SK-N-SH treated with all-trans-retinoic acid at 6 μM for 48 hours (cell line): ENCODE measurements around the gene ZCCHC3.

Experiments
- ATAC-seq: fragments of 200-7000 bp; cut with Tn5 transposase; 3 replicates; pipeline ENCODE4 v1.9.1; 2020; ENCODE audit warnings: mild to moderate bottlenecking, moderate library complexity
- ARNTL ChIP-seq: fragments of 450-650 bp; formaldehyde crosslinking; IDR thresholded peaks from 2 replicates; pipeline ENCODE4 v1.5.0; 2020; ENCODE audit warnings: low read depth, mild to moderate bottlenecking, moderate library complexity, borderline replicate concordance
- BACH2 ChIP-seq: fragments of 250-450 bp; sonication (Bioruptor Pico); IDR thresholded peaks from 2 replicates; pipeline ENCODE4 v1.9.0; 2021; ENCODE audit warnings: mild to moderate bottlenecking, borderline replicate concordance
- CREB5 ChIP-seq: fragments of 250-450 bp; sonication (Bioruptor Pico); IDR thresholded peaks from 2 replicates; pipeline ENCODE4 v1.5.1; 2020; ENCODE audit warnings: low read depth, mild to moderate bottlenecking, moderate library complexity
- CSDC2 ChIP-seq: fragments of 250-450 bp; sonication (Bioruptor Pico); IDR thresholded peaks from 2 replicates; pipeline ENCODE4 v1.5.0; 2020; ENCODE audit warnings: mild to moderate bottlenecking, moderate library complexity
- ESRRG ChIP-seq: fragments of 250-450 bp; sonication (Bioruptor Pico); IDR thresholded peaks from 2 replicates; pipeline ENCODE4 v1.6.1; 2021; ENCODE audit warnings: mild to moderate bottlenecking
- GLIS3 ChIP-seq: fragments of 250-450 bp; sonication (Bioruptor Pico); IDR thresholded peaks from 2 replicates; pipeline ENCODE4 v1.5.0; 2020; ENCODE audit warnings: mild to moderate bottlenecking, moderate library complexity
- ISL1 ChIP-seq: fragments of 250-450 bp; sonication (Bioruptor Pico); IDR thresholded peaks from 2 replicates; pipeline ENCODE4 v2.1.2; 2022; ENCODE audit warnings: mild to moderate bottlenecking, moderate library complexity
- RARB ChIP-seq: fragments of 250-450 bp; sonication (Bioruptor Pico); IDR thresholded peaks from 2 replicates; pipeline ENCODE4 v1.8.0; 2021; ENCODE audit warnings: mild to moderate bottlenecking, moderate library complexity
- SNAI2 ChIP-seq: fragments of 250-450 bp; sonication (Bioruptor Pico); IDR thresholded peaks from 2 replicates; pipeline ENCODE4 v1.5.0; 2020; ENCODE audit warnings: mild to moderate bottlenecking, moderate library complexity
- TCF4 ChIP-seq: fragments of 250-450 bp; sonication (Bioruptor Pico); IDR thresholded peaks from 2 replicates; pipeline ENCODE4 v1.8.0; 2021; ENCODE audit warnings: mild to moderate bottlenecking, moderate library complexity, borderline replicate concordance
- TOX ChIP-seq: fragments of 250-450 bp; sonication (Bioruptor Pico); IDR thresholded peaks from 2 replicates; pipeline ENCODE4 v1.8.0; 2021; ENCODE audit warnings: mild to moderate bottlenecking, moderate library complexity, borderline replicate concordance
- ZC3H10 ChIP-seq: fragments of 250-450 bp; sonication (Bioruptor Pico); IDR thresholded peaks from 2 replicates; pipeline ENCODE4 v1.5.1; 2021; ENCODE audit warnings: mild to moderate bottlenecking, moderate library complexity
- ZFP30 ChIP-seq: fragments of 450-650 bp; formaldehyde crosslinking; IDR thresholded peaks from 2 replicates; pipeline ENCODE4 v1.5.0; 2022; ENCODE audit warnings: mild to moderate bottlenecking, moderate library complexity
- ZNF565 ChIP-seq: fragments of 450-650 bp; formaldehyde crosslinking; conservative IDR thresholded peaks from 2 replicates; pipeline ENCODE4 v1.5.0; 2020; ENCODE audit warnings: low read depth, mild to moderate bottlenecking, moderate library complexity
- ZNF70 ChIP-seq: fragments of 450-650 bp; formaldehyde crosslinking; IDR thresholded peaks from 2 replicates; pipeline ENCODE4 v1.5.0; 2020; ENCODE audit warnings: mild to moderate bottlenecking, moderate library complexity
- TF ChIP-seq, protein P1 (sequence below): fragments of 250-450 bp; sonication (Bioruptor Pico); IDR thresholded peaks from 2 replicates; pipeline ENCODE4 v1.5.0; 2020; ENCODE audit warnings: mild to moderate bottlenecking, moderate library complexity
- TF ChIP-seq, protein P2 (sequence below): fragments of 250-450 bp; sonication (Bioruptor Pico); IDR thresholded peaks from 2 replicates; pipeline ENCODE4 v1.5.1; 2021; ENCODE audit warnings: mild to moderate bottlenecking, moderate library complexity
- TF ChIP-seq, protein P3 (sequence below): fragments of 250-450 bp; sonication (Bioruptor Pico); IDR thresholded peaks from 2 replicates; pipeline ENCODE4 v1.8.0; 2020; ENCODE audit warnings: mild to moderate bottlenecking, moderate library complexity, borderline replicate concordance

ZCCHC3 gene

DNA sequence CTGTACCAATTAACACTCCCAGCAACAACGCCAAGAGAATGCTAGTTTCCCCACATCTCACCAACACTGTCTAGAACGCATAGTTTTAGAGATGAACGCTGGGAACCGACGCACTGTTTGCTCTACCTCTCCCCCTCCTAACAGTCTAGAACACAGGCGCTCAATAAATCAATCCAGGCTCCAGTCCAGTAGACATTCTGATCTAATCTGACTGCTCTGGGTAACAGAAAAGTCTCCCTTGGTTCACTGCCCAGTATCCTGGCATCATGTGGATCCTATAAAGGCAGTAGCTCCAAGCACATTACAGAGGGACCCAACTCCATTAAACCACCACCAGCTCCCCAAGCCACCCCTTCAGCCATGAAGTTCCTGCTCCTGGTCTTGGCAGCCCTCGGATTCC, 40.0 kb upstream of the ZCCHC3 start, which contains the start of gene DEFB132:
DEFB132 (plus strand) TSS at position 306 of the 400 bp plus-strand sequence; CDS start at position 361, 55 bp downstream.
- ATAC-seq, result peak; percentile 22; the same call in 2 of the 3 replicates
- TF ChIP-seq, protein P1, sequence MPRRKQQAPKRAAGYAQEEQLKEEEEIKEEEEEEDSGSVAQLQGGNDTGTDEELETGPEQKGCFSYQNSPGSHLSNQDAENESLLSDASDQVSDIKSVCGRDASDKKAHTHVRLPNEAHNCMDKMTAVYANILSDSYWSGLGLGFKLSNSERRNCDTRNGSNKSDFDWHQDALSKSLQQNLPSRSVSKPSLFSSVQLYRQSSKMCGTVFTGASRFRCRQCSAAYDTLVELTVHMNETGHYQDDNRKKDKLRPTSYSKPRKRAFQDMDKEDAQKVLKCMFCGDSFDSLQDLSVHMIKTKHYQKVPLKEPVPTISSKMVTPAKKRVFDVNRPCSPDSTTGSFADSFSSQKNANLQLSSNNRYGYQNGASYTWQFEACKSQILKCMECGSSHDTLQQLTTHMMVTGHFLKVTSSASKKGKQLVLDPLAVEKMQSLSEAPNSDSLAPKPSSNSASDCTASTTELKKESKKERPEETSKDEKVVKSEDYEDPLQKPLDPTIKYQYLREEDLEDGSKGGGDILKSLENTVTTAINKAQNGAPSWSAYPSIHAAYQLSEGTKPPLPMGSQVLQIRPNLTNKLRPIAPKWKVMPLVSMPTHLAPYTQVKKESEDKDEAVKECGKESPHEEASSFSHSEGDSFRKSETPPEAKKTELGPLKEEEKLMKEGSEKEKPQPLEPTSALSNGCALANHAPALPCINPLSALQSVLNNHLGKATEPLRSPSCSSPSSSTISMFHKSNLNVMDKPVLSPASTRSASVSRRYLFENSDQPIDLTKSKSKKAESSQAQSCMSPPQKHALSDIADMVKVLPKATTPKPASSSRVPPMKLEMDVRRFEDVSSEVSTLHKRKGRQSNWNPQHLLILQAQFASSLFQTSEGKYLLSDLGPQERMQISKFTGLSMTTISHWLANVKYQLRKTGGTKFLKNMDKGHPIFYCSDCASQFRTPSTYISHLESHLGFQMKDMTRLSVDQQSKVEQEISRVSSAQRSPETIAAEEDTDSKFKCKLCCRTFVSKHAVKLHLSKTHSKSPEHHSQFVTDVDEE, result peak; percentile 66; the same call in 1 of the 2 replicates
- TF ChIP-seq CREB5, result no peak

DNA sequence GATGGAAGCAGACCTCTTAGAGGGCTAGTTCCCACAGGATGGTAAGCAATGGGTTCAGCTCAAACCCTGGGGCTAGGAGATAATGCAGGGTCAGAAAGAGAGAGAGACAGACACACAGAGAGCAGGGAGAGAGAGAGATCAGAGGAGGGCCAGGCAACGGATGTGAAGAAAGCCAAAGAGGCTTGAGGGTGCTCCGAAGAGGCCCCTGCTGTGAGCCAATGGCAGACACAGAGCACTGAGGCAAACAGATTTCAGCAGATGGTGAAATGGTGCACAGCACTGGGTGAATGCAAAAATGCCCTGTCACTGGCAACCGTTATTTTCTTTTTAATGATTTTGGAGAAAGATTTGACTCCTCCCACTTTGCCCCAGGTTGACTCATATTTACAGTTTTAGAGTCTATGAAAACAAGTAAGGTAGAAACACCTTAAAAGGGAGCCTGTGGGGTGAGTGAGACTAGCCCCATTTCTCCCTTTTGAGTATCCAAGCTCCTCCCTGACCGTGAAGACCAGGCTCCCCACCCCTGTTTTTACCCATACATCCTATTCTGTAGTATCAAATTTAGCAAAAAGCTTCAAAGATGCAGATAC, 39.0 kb upstream of the ZCCHC3 start:
- ATAC-seq, result no peak
- no peak for TF ChIP-seq ISL1
- no peak for TF ChIP-seq ZC3H10 (CRISPR knock-in tag)
- TF ChIP-seq ZNF70 (CRISPR knock-in tag), result no peak
- no peak for TF ChIP-seq TCF4 (CRISPR knock-in tag)
- TF ChIP-seq GLIS3, result no peak
- TF ChIP-seq CREB5, result no peak
- TF ChIP-seq, protein P2, sequence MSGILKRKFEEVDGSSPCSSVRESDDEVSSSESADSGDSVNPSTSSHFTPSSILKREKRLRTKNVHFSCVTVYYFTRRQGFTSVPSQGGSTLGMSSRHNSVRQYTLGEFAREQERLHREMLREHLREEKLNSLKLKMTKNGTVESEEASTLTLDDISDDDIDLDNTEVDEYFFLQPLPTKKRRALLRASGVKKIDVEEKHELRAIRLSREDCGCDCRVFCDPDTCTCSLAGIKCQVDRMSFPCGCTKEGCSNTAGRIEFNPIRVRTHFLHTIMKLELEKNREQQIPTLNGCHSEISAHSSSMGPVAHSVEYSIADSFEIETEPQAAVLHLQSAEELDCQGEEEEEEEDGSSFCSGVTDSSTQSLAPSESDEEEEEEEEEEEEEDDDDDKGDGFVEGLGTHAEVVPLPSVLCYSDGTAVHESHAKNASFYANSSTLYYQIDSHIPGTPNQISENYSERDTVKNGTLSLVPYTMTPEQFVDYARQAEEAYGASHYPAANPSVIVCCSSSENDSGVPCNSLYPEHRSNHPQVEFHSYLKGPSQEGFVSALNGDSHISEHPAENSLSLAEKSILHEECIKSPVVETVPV, result no peak
- TF ChIP-seq SNAI2 (CRISPR knock-in tag), result no peak
- no peak for TF ChIP-seq CSDC2 (CRISPR knock-in tag)
- TF ChIP-seq TOX (CRISPR knock-in tag), result no peak
- no peak for TF ChIP-seq ZFP30 (CRISPR knock-in tag)
- TF ChIP-seq RARB (CRISPR knock-in tag), result no peak
- TF ChIP-seq BACH2 (CRISPR knock-in tag), result no peak

GRCh38 chr20:258963-259362, 38.4 kb upstream of the ZCCHC3 start:
- no peak for TF ChIP-seq TOX (CRISPR knock-in tag)
- TF ChIP-seq SNAI2 (CRISPR knock-in tag), result no peak
- peak; percentile 32; the same call in 1 of the 3 replicates for ATAC-seq

DNA sequence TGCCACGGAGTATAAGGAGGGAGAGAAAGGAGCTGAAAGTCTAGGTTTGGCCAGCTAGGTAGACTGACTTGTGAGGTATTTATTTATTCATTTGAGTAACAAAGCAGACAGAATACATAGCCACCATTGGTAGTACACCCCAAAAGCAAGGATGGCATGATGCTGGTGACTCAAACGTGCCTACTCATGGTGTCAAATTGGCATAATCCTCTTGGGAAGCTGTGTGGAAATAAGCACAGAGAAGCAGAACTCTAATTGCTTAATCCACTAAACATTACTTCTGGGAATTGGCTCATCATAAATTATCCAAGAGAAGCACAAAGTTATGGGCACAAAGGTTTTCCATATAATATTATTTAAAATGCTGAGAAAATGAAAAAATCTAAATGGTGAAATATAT, 37.4 kb upstream of the ZCCHC3 start:
- TF ChIP-seq, protein P3, sequence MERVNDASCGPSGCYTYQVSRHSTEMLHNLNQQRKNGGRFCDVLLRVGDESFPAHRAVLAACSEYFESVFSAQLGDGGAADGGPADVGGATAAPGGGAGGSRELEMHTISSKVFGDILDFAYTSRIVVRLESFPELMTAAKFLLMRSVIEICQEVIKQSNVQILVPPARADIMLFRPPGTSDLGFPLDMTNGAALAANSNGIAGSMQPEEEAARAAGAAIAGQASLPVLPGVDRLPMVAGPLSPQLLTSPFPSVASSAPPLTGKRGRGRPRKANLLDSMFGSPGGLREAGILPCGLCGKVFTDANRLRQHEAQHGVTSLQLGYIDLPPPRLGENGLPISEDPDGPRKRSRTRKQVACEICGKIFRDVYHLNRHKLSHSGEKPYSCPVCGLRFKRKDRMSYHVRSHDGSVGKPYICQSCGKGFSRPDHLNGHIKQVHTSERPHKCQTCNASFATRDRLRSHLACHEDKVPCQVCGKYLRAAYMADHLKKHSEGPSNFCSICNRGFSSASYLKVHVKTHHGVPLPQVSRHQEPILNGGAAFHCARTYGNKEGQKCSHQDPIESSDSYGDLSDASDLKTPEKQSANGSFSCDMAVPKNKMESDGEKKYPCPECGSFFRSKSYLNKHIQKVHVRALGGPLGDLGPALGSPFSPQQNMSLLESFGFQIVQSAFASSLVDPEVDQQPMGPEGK (CRISPR knock-in tag), result no peak
- TF ChIP-seq ISL1 (no peak), ZC3H10 (CRISPR knock-in tag) (no peak), ZNF70 (CRISPR knock-in tag) (no peak)
- TF ChIP-seq, protein P2, result no peak
- no peak for ATAC-seq

GRCh38 chr20:263701-264100, 33.7 kb upstream of the ZCCHC3 start:
- no peak for ATAC-seq
- TF ChIP-seq CSDC2 (CRISPR knock-in tag), result no peak
- TF ChIP-seq, protein P1, result no peak
- TF ChIP-seq ARNTL, result no peak
- no peak for TF ChIP-seq TCF4 (CRISPR knock-in tag)
- TF ChIP-seq ZFP30 (CRISPR knock-in tag), result no peak
- TF ChIP-seq ESRRG (CRISPR knock-in tag), result no peak
- TF ChIP-seq TOX (CRISPR knock-in tag), result no peak
- TF ChIP-seq SNAI2 (CRISPR knock-in tag), result no peak
- no peak for TF ChIP-seq ZNF565 (CRISPR knock-in tag)
- TF ChIP-seq ZNF70 (CRISPR knock-in tag), result no peak
